ENCODE data around the gene SLC26A3.

GRCh38 chr7:107789647-107790046 is 13.4 kb downstream of the SLC26A3 start:
- TF ChIP-seq CTCF (conservative IDR thresholded peaks at IDR 0.05 in 1 of 2, IDR thresholded peaks at IDR 0.05 in 1 of 2; ENCODE audit: low read depth in 1 of 2, low read length in 2 of 2) (no peak), EZH2 (IDR thresholded peaks at IDR 0.05; ENCODE audit: low read length, missing control alignments) (no peak)
